GM12892 (cell line): ENCODE results near the gene KCNJ13.

Experiments used
- POLR2A ChIP-seq: IDR thresholded peaks from 2 replicates; pipeline ENCODE4 v1.6.1; 2011; ENCODE audit warnings: low read depth, low read length, control low read depth
- TAF1 ChIP-seq: IDR thresholded peaks from 2 replicates; pipeline ENCODE4 v1.6.1; 2011; ENCODE audit warnings: low read depth, mild to moderate bottlenecking, control low read depth, low read length, borderline replicate concordance

DNA sequence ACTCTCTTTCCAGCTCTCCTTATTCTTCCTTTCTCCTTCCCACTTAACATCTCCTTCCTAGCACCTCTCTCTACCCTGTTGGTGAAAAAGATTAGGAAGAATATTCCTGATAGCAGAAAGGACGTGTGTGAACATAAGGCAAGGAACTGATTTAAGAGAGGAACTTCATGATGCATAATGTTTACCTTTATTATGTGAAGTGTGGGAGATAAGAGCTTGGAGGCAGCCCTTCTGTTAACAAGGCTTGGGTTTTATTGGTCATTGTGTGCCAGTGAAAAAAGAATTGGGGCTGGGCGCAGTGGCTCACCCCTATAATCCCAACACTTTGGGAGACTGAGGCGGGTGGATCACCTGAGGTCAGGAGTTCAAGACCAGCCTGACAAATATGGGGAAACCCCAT is 34.4 kb downstream of the KCNJ13 start:
- no peak for TF ChIP-seq TAF1
- TF ChIP-seq POLR2A: no peak
